ENCODE measurements around the gene C9orf57.
"Not testable (repeated sequence)": the region's sequence is repeated elsewhere in the genome, so short reads cannot be mapped to it uniquely, and the experiment has no call there.

- TF ChIP-seq CTCF (IDR thresholded peaks at IDR 0.05); EZH2 (IDR thresholded peaks at IDR 0.05; ENCODE audit: borderline replicate concordance, insufficient read depth, low read depth, low read length, poor library complexity, severe bottlenecking): not testable (repeated sequence)
Observed at GRCh38 chr9:72074666-72075065, 14.3 kb upstream of the C9orf57 start.
